Activated CD8-positive, alpha-beta memory T cell treated with anti-CD3 and anti-CD28 coated beads, Interleukin-2, amount 10 ng/mL, durations not matched to agents 7 days and 5 days (primary cell): Measurements from ENCODE around the gene OPRL1. TPM values are rescaled to one million over a fixed set of nuclear protein-coding genes. Genes with fewer than 3 reads are reported as not detected.
"Not testable (repeated sequence)": the region's sequence is repeated elsewhere in the genome, so short reads cannot be mapped to it uniquely, and the experiment has no call there.

Experiments
- ATAC-seq: fragments of 150-1000 bp; cut with Tn5 transposase; one replicate; pipeline ENCODE4 v1.10.0; 2021; ENCODE audit warnings: moderate library complexity
- CTCF ChIA-PET: fragments of 350-600 bp; sonication (Branson Sonifier 250); formaldehyde crosslinking; loops from one replicate; lab custom pipeline; 2021; ENCODE audit warnings: antibody characterized with exemption; lab: Charles Lee
- DNase-seq: peaks from one replicate; pipeline ENCODE4 v3.0.0-alpha.2; 2020
- H3K27ac Mint-ChIP-seq: one replicate; pipeline ENCODE4 v1.8.0; 2021; ENCODE audit warnings: mild to moderate bottlenecking, mixed read lengths
- H3K27me3 Mint-ChIP-seq: one replicate; pipeline ENCODE4 v1.8.0; 2021; ENCODE audit warnings: mixed read lengths
- H3K36me3 Mint-ChIP-seq: one replicate; pipeline ENCODE4 v1.8.0; 2021; ENCODE audit warnings: mild to moderate bottlenecking, mixed read lengths
- H3K4me1 Mint-ChIP-seq: one replicate; pipeline ENCODE4 v1.8.0; 2021; ENCODE audit warnings: mixed read lengths
- H3K4me3 Mint-ChIP-seq: one replicate; pipeline ENCODE4 v1.8.0; 2021; ENCODE audit warnings: mild to moderate bottlenecking, moderate library complexity, mixed read lengths
- H3K9me3 Mint-ChIP-seq: one replicate; pipeline ENCODE4 v1.8.0; 2022; ENCODE audit warnings: low read depth, mixed read lengths
- total RNA-seq, 2 experiments: library from RNA; stranded (reverse); gene quantifications; one replicate each; pipeline ENCODE4 v1.2.3, GENCODE V29; 2021

Gene OPRL1
- total RNA-seq, 2 experiments from 2014 or later = 0.75 to 0.99 TPM

- Mint-ChIP-seq H3K27ac (no peak overlapping the region), H3K9me3 (no peaks in the 10 kb centered on the region), H3K27me3 (peaks cover 23% of the 10 kb centered on the region), H3K4me3 (no peak overlapping the region), H3K4me1 (peaks cover 10% of the 10 kb centered on the region), H3K36me3 (no peaks in the 10 kb centered on the region)
- ATAC-seq (no peak), DNase-seq (peak; percentile 12)
- CTCF ChIA-PET = interaction anchor here (0.8 to 5.4 kb wide), 8 partner anchors 9 to 623 kb away, joined by 3 to 110 read pairs (median 6); partner anchors contain the start of genes LKAAEAR1, OPRL1 and RGS19
Observed at GRCh38 chr20:64119301-64119680, 39.4 kb downstream of the OPRL1 start.

- DNase-seq = no peak
- CTCF ChIA-PET = interaction anchor here (0.7 to 5.4 kb wide), 25 partner anchors 8 to 624 kb away, joined by 3 to 110 read pairs (median 6); partner anchors contain the start of genes C20orf204, LKAAEAR1, NPBWR2 and OPRL1
- Mint-ChIP-seq H3K4me3 (peak overlapping the region; percentile 5), H3K36me3 (no peaks in the 10 kb centered on the region), H3K4me1 (peaks cover 10% of the 10 kb centered on the region), H3K27ac (peak overlapping the region; percentile 42), H3K27me3 (peaks cover 28% of the 10 kb centered on the region), H3K9me3 (no peaks in the 10 kb centered on the region)
- peak; percentile 14 for ATAC-seq
Observed at GRCh38 chr20:64119681-64120341, 39.9 kb downstream of the OPRL1 start.

GRCh38 chr20:64121586-64121985, 41.7 kb downstream of the OPRL1 start:
- no peak overlapping the region for H3K27ac Mint-ChIP-seq
- no peaks in the 10 kb centered on the region for H3K9me3 Mint-ChIP-seq
- H3K27me3 Mint-ChIP-seq = peaks cover 33% of the 10 kb centered on the region
- DNase-seq (no peak), ATAC-seq (no peak)
- no peak overlapping the region for H3K4me3 Mint-ChIP-seq
- H3K36me3 Mint-ChIP-seq = no peaks in the 10 kb centered on the region
- CTCF ChIA-PET = interaction anchor here (1.7 to 5.4 kb wide), 9 partner anchors 10 to 141 kb away, joined by 6 to 110 read pairs (median 10); partner anchors contain the start of genes LKAAEAR1, NPBWR2, OPRL1 and PRPF6
- peaks cover 10% of the 10 kb centered on the region for H3K4me1 Mint-ChIP-seq

GRCh38 chr20:64122927-64123326, 43.0 kb downstream of the OPRL1 start:
- DNase-seq, H3K4me3 Mint-ChIP-seq, H3K36me3 Mint-ChIP-seq, ATAC-seq, H3K9me3 Mint-ChIP-seq, H3K4me1 Mint-ChIP-seq, H3K27ac Mint-ChIP-seq: not testable (repeated sequence)
- CTCF ChIA-PET = interaction anchor here (4.1 to 5.4 kb wide), 2 partner anchors 41 to 84 kb away, joined by 38 to 110 read pairs; partner anchors contain the start of genes LKAAEAR1, OPRL1 and RGS19
- peaks cover 35% of the 10 kb centered on the region for H3K27me3 Mint-ChIP-seq

GRCh38 chr20:64123517-64123916, 43.6 kb downstream of the OPRL1 start:
- not testable (repeated sequence) for H3K36me3 Mint-ChIP-seq, H3K27ac Mint-ChIP-seq, H3K4me1 Mint-ChIP-seq, H3K4me3 Mint-ChIP-seq, H3K9me3 Mint-ChIP-seq, DNase-seq, ATAC-seq
- CTCF ChIA-PET = interaction anchor here (5.4 kb wide), 1 partner anchor 42 kb away, joined by 110 read pairs; the partner anchor contains the start of genes LKAAEAR1, OPRL1 and RGS19
- H3K27me3 Mint-ChIP-seq = peaks cover 40% of the 10 kb centered on the region

- Mint-ChIP-seq H3K36me3 (no peaks in the 10 kb centered on the region), H3K4me1 (no peaks in the 10 kb centered on the region), H3K4me3 (no peak overlapping the region), H3K27ac (no peak overlapping the region), H3K9me3 (no peaks in the 10 kb centered on the region), H3K27me3 (peaks cover 26% of the 10 kb centered on the region)
- no peak for DNase-seq
- CTCF ChIA-PET = interaction anchor here (0.7 kb wide), 1 partner anchor 91 kb away, joined by 3 read pairs; no protein-coding TSS in a partner anchor
- no peak for ATAC-seq
Observed at GRCh38 chr20:64129146-64129782, 49.4 kb downstream of the OPRL1 start.

- Mint-ChIP-seq H3K27ac (no peak overlapping the region), H3K9me3 (no peaks in the 10 kb centered on the region), H3K4me1 (no peaks in the 10 kb centered on the region), H3K36me3 (no peaks in the 10 kb centered on the region), H3K4me3 (no peak overlapping the region), H3K27me3 (peaks cover 15% of the 10 kb centered on the region)
- DNase-seq (no peak), ATAC-seq (no peak)
- CTCF ChIA-PET = interaction anchor here (0.7 kb wide), 1 partner anchor 92 kb away, joined by 3 read pairs; no protein-coding TSS in a partner anchor
Observed at GRCh38 chr20:64130271-64130670, 50.4 kb downstream of the OPRL1 start.

GRCh38 chr20:64130876-64131275, 51.0 kb downstream of the OPRL1 start:
- peaks cover 15% of the 10 kb centered on the region for H3K27me3 Mint-ChIP-seq
- CTCF ChIA-PET = interaction anchor here (1.0 kb wide), 1 partner anchor 10 kb away, joined by 3 read pairs; no protein-coding TSS in a partner anchor
- H3K9me3 Mint-ChIP-seq = no peaks in the 10 kb centered on the region
- H3K4me3 Mint-ChIP-seq = no peak overlapping the region
- ATAC-seq (no peak), DNase-seq (no peak)
- H3K36me3 Mint-ChIP-seq = no peaks in the 10 kb centered on the region
- H3K27ac Mint-ChIP-seq = no peak overlapping the region
- no peaks in the 10 kb centered on the region for H3K4me1 Mint-ChIP-seq

- DNase-seq (no peak), ATAC-seq (peak; percentile 66)
- H3K27me3 Mint-ChIP-seq = peaks cover 15% of the 10 kb centered on the region
- no peak overlapping the region for H3K4me3 Mint-ChIP-seq
- no peaks in the 10 kb centered on the region for H3K36me3 Mint-ChIP-seq
- no peaks in the 10 kb centered on the region for H3K4me1 Mint-ChIP-seq
- H3K27ac Mint-ChIP-seq = no peak overlapping the region
- no peaks in the 10 kb centered on the region for H3K9me3 Mint-ChIP-seq
- CTCF ChIA-PET = interaction anchor here (1.0 kb wide), 1 partner anchor 11 kb away, joined by 3 read pairs; no protein-coding TSS in a partner anchor
Observed at GRCh38 chr20:64131406-64131805, 51.5 kb downstream of the OPRL1 start.

- Mint-ChIP-seq H3K4me3 (no peak overlapping the region), H3K36me3 (no peaks in the 10 kb centered on the region), H3K9me3 (no peaks in the 10 kb centered on the region), H3K4me1 (no peaks in the 10 kb centered on the region), H3K27ac (no peak overlapping the region), H3K27me3 (peaks cover 5% of the 10 kb centered on the region)
- CTCF ChIA-PET = no interaction called here
- peak; percentile 12 for ATAC-seq
- no peak for DNase-seq
Observed at GRCh38 chr20:64133951-64134407, 54.1 kb downstream of the OPRL1 start.

- H3K27me3 Mint-ChIP-seq, ATAC-seq, H3K4me3 Mint-ChIP-seq, CTCF ChIA-PET, H3K4me1 Mint-ChIP-seq, DNase-seq, H3K9me3 Mint-ChIP-seq, H3K27ac Mint-ChIP-seq, H3K36me3 Mint-ChIP-seq: not testable (repeated sequence)
Observed at GRCh38 chr20:64134744-64135143, 54.9 kb downstream of the OPRL1 start.

GRCh38 chr20:64136004-64136710, 56.3 kb downstream of the OPRL1 start:
- Mint-ChIP-seq H3K9me3 (no peaks in the 10 kb centered on the region), H3K4me1 (no peaks in the 10 kb centered on the region), H3K27me3 (no peaks in the 10 kb centered on the region), H3K4me3 (no peak overlapping the region), H3K36me3 (no peaks in the 10 kb centered on the region), H3K27ac (no peak overlapping the region)
- ATAC-seq (no peak), DNase-seq (no peak)
- CTCF ChIA-PET = no interaction called here

- no peaks in the 10 kb centered on the region for H3K36me3 Mint-ChIP-seq
- no peaks in the 10 kb centered on the region for H3K27me3 Mint-ChIP-seq
- ATAC-seq (no peak), DNase-seq (no peak)
- CTCF ChIA-PET = no interaction called here
- H3K9me3 Mint-ChIP-seq = no peaks in the 10 kb centered on the region
- no peaks in the 10 kb centered on the region for H3K4me1 Mint-ChIP-seq
- no peak overlapping the region for H3K27ac Mint-ChIP-seq
- no peak overlapping the region for H3K4me3 Mint-ChIP-seq
Observed at GRCh38 chr20:64137598-64138031, 57.7 kb downstream of the OPRL1 start.
